Keratinocyte (primary cell): Measurements from ENCODE around the gene RIMKLA. TPM values are rescaled to one million over a fixed set of nuclear protein-coding genes. Genes with fewer than 3 reads are reported as not detected.

ENCODE experiments used
- DNase-seq: peaks from one replicate; pipeline ENCODE4 v3.0.0-alpha.2; 2011; ENCODE audit warnings: low read depth, missing footprints, low spot score
- FAIRE-seq: peaks from 2 replicates; lab custom pipeline; 2011; peaks lifted over from hg19 to GRCh38; lab: Jason Lieb, UNC
- H2AFZ ChIP-seq: 2 replicates; pipeline ENCODE4 v1.6.0; 2012; ENCODE audit warnings: low read length, control low read depth, inconsistent platforms; ENCODE audit not compliant: control insufficient read depth
- H3K27ac ChIP-seq: 2 replicates; pipeline ENCODE4 v1.5.1; 2011; ENCODE audit warnings: low read length; ENCODE audit not compliant: control insufficient read depth, insufficient read depth
- H3K27me3 ChIP-seq: 3 replicates; pipeline ENCODE4 v1.6.0; 2011; ENCODE audit warnings: low read length; ENCODE audit not compliant: control insufficient read depth, insufficient read depth; ENCODE audit errors: extremely low read depth
- H3K36me3 ChIP-seq, 2 experiments: 2 replicates in 1 of 2; 3 replicates in 1 of 2; pipeline ENCODE4 v1.5.1; 2011; ENCODE audit warnings: low read length in 2 of 2, mild to moderate bottlenecking in 1 of 2; ENCODE audit not compliant: control insufficient read depth in 2 of 2, insufficient read depth in 2 of 2; ENCODE audit errors: extremely low read depth in 1 of 2
- H3K4me1 ChIP-seq: 3 replicates; pipeline ENCODE4 v1.5.1; 2011; ENCODE audit warnings: low read length; ENCODE audit not compliant: control insufficient read depth, insufficient read depth; ENCODE audit errors: extremely low read depth
- H3K4me2 ChIP-seq: 3 replicates; pipeline ENCODE4 v1.6.0; 2011; ENCODE audit warnings: low read depth, low read length; ENCODE audit not compliant: control insufficient read depth, insufficient read depth; ENCODE audit errors: extremely low read depth
- H3K4me3 ChIP-seq, 3 experiments: fragments of 200-600 bp in 1 of 3; sonication (generic) in 1 of 3; 2 replicates in 2 of 3; 3 replicates in 1 of 3; pipeline ENCODE4 v1.5.1; 2011 to 2016; ENCODE audit warnings: low read length in 3 of 3, mild to moderate bottlenecking in 3 of 3, control low read depth in 2 of 3, inconsistent platforms in 1 of 3, low read depth in 1 of 3, mixed read lengths in 1 of 3, mixed run types in 1 of 3, moderate library complexity in 1 of 3; ENCODE audit not compliant: control insufficient read depth in 2 of 3, insufficient read depth in 2 of 3; ENCODE audit errors: extremely low read depth in 1 of 3
- H3K79me2 ChIP-seq: 2 replicates; pipeline ENCODE4 v1.6.0; 2012; ENCODE audit warnings: low read length; ENCODE audit not compliant: control insufficient read depth, insufficient read depth
- H3K9ac ChIP-seq: 3 replicates; pipeline ENCODE4 v1.6.0; 2011; ENCODE audit warnings: low read length; ENCODE audit not compliant: control insufficient read depth, insufficient read depth; ENCODE audit errors: extremely low read depth
- H3K9me1 ChIP-seq: 3 replicates; pipeline ENCODE4 v1.6.0; 2011; ENCODE audit warnings: low read length; ENCODE audit not compliant: control insufficient read depth, insufficient read depth; ENCODE audit errors: extremely low read depth
- H3K9me3 ChIP-seq: 2 replicates; pipeline ENCODE4 v1.5.1; 2012; ENCODE audit warnings: low read depth, low read length; ENCODE audit not compliant: control insufficient read depth
- H4K20me1 ChIP-seq: 3 replicates; pipeline ENCODE4 v1.6.0; 2011; ENCODE audit warnings: low read length; ENCODE audit not compliant: control insufficient read depth, insufficient read depth; ENCODE audit errors: extremely low read depth
- CTCF ChIP-seq, 3 experiments: IDR thresholded peaks in 1 of 3; conservative IDR thresholded peaks in 1 of 3; optimal IDR thresholded peaks in 1 of 3; 2 replicates in 2 of 3; 3 replicates in 1 of 3; pipeline versions ENCODE3 to v1.5.1; 2011; ENCODE audit warnings: low read length in 3 of 3, mild to moderate bottlenecking in 3 of 3, moderate library complexity in 2 of 3, control low read depth in 1 of 3, inconsistent platforms in 1 of 3; ENCODE audit not compliant: insufficient read depth in 2 of 3; ENCODE audit errors: extremely low read depth in 1 of 3
- EZH2 ChIP-seq: IDR thresholded peaks from one replicate; pipeline ENCODE4 v1.6.1; 2012; ENCODE audit warnings: inconsistent platforms, mild to moderate bottlenecking, low read length, moderate library complexity
- dilution Hi-C: fragments of 300-500 bp; cut with MboI; formaldehyde crosslinking; loops from one replicate; pipeline ENCODE4 v1.7.0; 2020; ENCODE audit warnings: low sequenced_read_pairs; ENCODE audit not compliant: extremely low pct_ligation_motif_present
- polyA plus RNA-seq, 5 experiments: library from polyadenylated mRNA; depleted of rRNA in 3 of 5; stranded (reverse) in 3 of 5; stranded (forward) in 1 of 5; unstranded in 1 of 5; fragments of >200 nt; gene quantifications; 1 replicate in 1 of 5; 2 replicates in 3 of 5; 3 replicates in 1 of 5; pipeline versions ENCODE4 v1.2.1 to v1.2.3, GENCODE V29; 2011 to 2012; ENCODE audit warnings: missing spikeins in 2 of 5, low read depth in 1 of 5, low replicate concordance in 1 of 5

The RIMKLA gene
- polyA plus RNA-seq, 1 donor (not counting 4 experiments of a cell fraction or from before 2014, with no cell fraction given) = not detected

DNA sequence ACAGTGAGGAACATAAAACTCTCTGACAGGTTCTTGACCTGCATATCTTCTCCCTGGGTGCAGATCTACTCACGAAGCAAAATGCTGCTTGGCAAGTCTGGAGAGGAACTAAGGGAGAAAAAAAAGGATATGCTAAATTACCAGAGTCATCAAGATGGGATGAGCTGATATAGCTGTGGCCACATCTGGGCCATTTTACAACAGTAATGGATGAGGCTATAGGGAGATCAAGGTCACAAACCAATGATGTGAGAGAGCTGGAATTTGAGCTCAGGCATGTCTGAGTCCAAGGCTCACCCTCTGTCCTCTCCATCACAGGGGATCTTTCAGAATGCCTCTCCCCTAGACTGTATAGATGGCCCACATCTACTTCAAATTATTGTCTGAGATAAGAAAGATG is 49.0 kb downstream of the RIMKLA start:
- H3K27me3 ChIP-seq = no peaks in the 10 kb centered on the region
- no peak overlapping the region for H3K9ac ChIP-seq
- H3K4me1 ChIP-seq = no peaks in the 10 kb centered on the region
- H3K9me1 ChIP-seq = no peaks in the 10 kb centered on the region
- H3K36me3 ChIP-seq = no peaks in the 10 kb centered on the region
- no peaks in the 10 kb centered on the region for H3K9me3 ChIP-seq
- dilution Hi-C loops = no loop called here
- no peak overlapping the region for H2AFZ ChIP-seq
- no peaks in the 10 kb centered on the region for H3K79me2 ChIP-seq
- DNase-seq = no peak
- H4K20me1 ChIP-seq = no peaks in the 10 kb centered on the region
- TF ChIP-seq EZH2 (no peak), CTCF (optimal IDR thresholded peaks at IDR 0.05 in 1 of 3, IDR thresholded peaks at IDR 0.05 in 1 of 3, conservative IDR thresholded peaks at IDR 0.05 in 1 of 3; ENCODE audit: extremely low read depth in 1 of 3, insufficient read depth in 2 of 3, low read length in 3 of 3) (no peak)
- no peak for FAIRE-seq
- no peak overlapping the region for H3K27ac ChIP-seq
- H3K4me2 ChIP-seq = no peak overlapping the region
- H3K4me3 ChIP-seq = no peak overlapping the region

DNA sequence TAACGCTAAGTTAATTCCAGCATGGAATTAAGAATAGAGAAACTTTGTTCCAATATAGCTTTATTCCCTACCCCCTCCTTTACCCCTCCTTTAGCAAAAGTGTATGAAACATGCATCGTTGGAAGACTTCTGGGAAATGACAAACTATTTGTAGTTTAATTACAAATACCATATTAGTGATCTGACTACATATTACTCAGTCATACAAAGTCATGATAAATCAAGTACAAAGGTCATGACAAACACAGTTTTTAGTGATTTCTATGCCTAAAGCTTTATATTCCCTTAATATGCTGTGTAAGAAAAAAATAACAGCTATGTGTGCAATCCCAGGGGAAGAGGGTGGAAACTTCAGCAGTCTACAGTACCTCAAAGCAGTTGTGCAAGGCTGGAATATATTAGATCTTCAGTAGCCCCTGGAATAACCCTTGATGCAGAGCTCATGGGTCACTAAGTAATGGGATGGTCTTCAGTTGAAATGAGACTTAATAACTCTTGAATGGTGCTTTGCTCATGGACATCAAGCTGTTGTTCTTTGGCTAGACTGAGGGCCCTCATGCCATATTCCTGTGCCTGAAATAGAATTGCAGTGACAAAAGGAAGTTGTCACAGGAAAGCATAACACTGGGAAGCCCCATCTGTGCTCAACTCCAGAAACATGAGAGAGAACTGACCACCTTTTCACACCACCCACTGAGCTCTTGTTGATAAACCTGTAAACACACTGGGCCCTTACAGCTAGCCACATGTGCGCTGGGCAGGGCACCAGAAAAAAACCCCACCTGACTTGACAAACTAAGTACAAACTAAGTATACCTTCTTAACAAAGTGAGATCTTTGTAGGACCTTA is 49.9 kb downstream of the RIMKLA start:
- Histone ChIP-seq H2AFZ (no peak overlapping the region), H3K4me3 (no peak overlapping the region), H3K79me2 (no peaks in the 10 kb centered on the region), H3K27me3 (no peaks in the 10 kb centered on the region), H3K9ac (no peak overlapping the region), H4K20me1 (no peaks in the 10 kb centered on the region), H3K9me3 (no peaks in the 10 kb centered on the region), H3K4me2 (no peak overlapping the region), H3K36me3 (no peaks in the 10 kb centered on the region), H3K27ac (no peak overlapping the region), H3K9me1 (no peaks in the 10 kb centered on the region), H3K4me1 (no peaks in the 10 kb centered on the region)
- FAIRE-seq = no peak
- TF ChIP-seq CTCF (optimal IDR thresholded peaks at IDR 0.05 in 1 of 3, IDR thresholded peaks at IDR 0.05 in 1 of 3, conservative IDR thresholded peaks at IDR 0.05 in 1 of 3; ENCODE audit: extremely low read depth in 1 of 3, insufficient read depth in 2 of 3, low read length in 3 of 3) (no peak), EZH2 (no peak)
- DNase-seq = no peak
- dilution Hi-C loops = no loop called here
